Tibial nerve (tissue), 4 donors: ENCODE results near the gene EPHA10. TPM values are rescaled to one million over a fixed set of nuclear protein-coding genes. Genes with fewer than 3 reads are reported as not detected.

Experiments
- DNase-seq, 2 donors: peaks; one replicate each; pipeline ENCODE4 v3.0.0-alpha.2; 2019; ENCODE audit warnings: low spot score in 2 of 2
- H3K27ac ChIP-seq, 4 donors: fragments of 200-600 bp; sonication (generic) in 3 of 4; one replicate each; pipeline ENCODE4 v1.5.1; 2017 to 2019; ENCODE audit warnings: mild to moderate bottlenecking in 1 of 4
- H3K27me3 ChIP-seq, 2 donors: fragments of 200-600 bp; sonication (generic) in 1 of 2; one replicate each; pipeline versions ENCODE4 v1.5.1 to v1.6.0; 2017 to 2019
- H3K36me3 ChIP-seq, 3 donors: fragments of 200-600 bp; sonication (generic); one replicate each; pipeline ENCODE4 v1.5.1; 2018 to 2019
- H3K4me1 ChIP-seq, 4 donors: fragments of 200-600 bp; sonication (generic) in 3 of 4; one replicate each; pipeline ENCODE4 v1.5.1; 2017 to 2019
- H3K4me3 ChIP-seq, 4 donors: fragments of 200-600 bp; sonication (generic) in 3 of 4; one replicate each; pipeline ENCODE4 v1.5.1; 2017 to 2019; ENCODE audit warnings: mild to moderate bottlenecking in 1 of 4, moderate library complexity in 1 of 4
- H3K9me3 ChIP-seq, 4 donors: fragments of 200-600 bp; sonication (generic) in 3 of 4; one replicate each; pipeline ENCODE4 v1.5.1; 2017 to 2019
- EP300 ChIP-seq, 2 donors: sonication (generic); formaldehyde crosslinking; IDR thresholded peaks; one replicate each; pipeline ENCODE4 v1.6.1; 2017; ENCODE audit warnings: antibody characterized with exemption in 2 of 2, mild to moderate bottlenecking in 1 of 2
- POLR2A ChIP-seq, 2 donors: fragments of 450-650 bp; IDR thresholded peaks; one replicate each; pipeline ENCODE4 v1.6.1; 2017; ENCODE audit warnings: antibody characterized with exemption in 2 of 2, mild to moderate bottlenecking in 2 of 2, moderate library complexity in 2 of 2
- WGBS, 2 donors: methylation state at CpG; one replicate each; pipeline ENCODE4 v1.1.5; 2018; 5-methylcytosine and 5-hydroxymethylcytosine counted together
- total RNA-seq, 4 donors: library from RNA; depleted of rRNA; stranded (reverse); fragments of >200 nt; gene quantifications; one replicate each; pipeline ENCODE4 v1.1.0, GENCODE V29; 2016
- TF ChIP-seq, protein P1 (sequence below), 5 experiments: fragments of 200-600 bp in 3 of 5; fragments of 450-650 bp in 2 of 5; sonication (generic) in 3 of 5; IDR thresholded peaks; one replicate each; pipeline ENCODE4 v1.5.1; 2016 to 2019; ENCODE audit warnings: antibody characterized with exemption in 5 of 5, mild to moderate bottlenecking in 3 of 5, moderate library complexity in 2 of 5

The EPHA10 gene
- total RNA-seq, 4 donors from 2014 or later = under 0.01 to 0.30 (median 0.21) TPM; not detected in 1

GRCh38 chr1:37717631-37718030 is 47.3 kb downstream of the EPHA10 start:
- TF ChIP-seq EP300 (IDR thresholded peaks at IDR 0.05) = no peak
- TF ChIP-seq POLR2A (IDR thresholded peaks at IDR 0.05) = no peak
- TF ChIP-seq, protein P1, sequence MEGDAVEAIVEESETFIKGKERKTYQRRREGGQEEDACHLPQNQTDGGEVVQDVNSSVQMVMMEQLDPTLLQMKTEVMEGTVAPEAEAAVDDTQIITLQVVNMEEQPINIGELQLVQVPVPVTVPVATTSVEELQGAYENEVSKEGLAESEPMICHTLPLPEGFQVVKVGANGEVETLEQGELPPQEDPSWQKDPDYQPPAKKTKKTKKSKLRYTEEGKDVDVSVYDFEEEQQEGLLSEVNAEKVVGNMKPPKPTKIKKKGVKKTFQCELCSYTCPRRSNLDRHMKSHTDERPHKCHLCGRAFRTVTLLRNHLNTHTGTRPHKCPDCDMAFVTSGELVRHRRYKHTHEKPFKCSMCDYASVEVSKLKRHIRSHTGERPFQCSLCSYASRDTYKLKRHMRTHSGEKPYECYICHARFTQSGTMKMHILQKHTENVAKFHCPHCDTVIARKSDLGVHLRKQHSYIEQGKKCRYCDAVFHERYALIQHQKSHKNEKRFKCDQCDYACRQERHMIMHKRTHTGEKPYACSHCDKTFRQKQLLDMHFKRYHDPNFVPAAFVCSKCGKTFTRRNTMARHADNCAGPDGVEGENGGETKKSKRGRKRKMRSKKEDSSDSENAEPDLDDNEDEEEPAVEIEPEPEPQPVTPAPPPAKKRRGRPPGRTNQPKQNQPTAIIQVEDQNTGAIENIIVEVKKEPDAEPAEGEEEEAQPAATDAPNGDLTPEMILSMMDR (IDR thresholded peaks at IDR 0.05) = no peak
- Histone ChIP-seq H3K4me3 (no peak overlapping the region), H3K27ac (no peak overlapping the region), H3K4me1 (peaks cover 0 to 14% (median 5%) of the 10 kb centered on the region in 4 donors), H3K36me3 (no peaks in the 10 kb centered on the region), H3K9me3 (no peaks in the 10 kb centered on the region), H3K27me3 (peaks cover 0 to 5% of the 10 kb centered on the region in 2 donors)
- 68 to 70% methylated on average over 4 to 5 of the region's 6 CpGs for WGBS, 2 donors
- DNase-seq = no peak

GRCh38 chr1:37716321-37716720 is 48.6 kb downstream of the EPHA10 start:
- peaks cover 0 to 5% of the 10 kb centered on the region in 2 donors for H3K27me3 ChIP-seq
- no peak overlapping the region for H3K27ac ChIP-seq
- peaks cover 0 to 2% (median under 1%) of the 10 kb centered on the region in 4 donors for H3K4me1 ChIP-seq
- 80 to 96% methylated on average over 2 to 4 of the region's 4 CpGs for WGBS, 2 donors
- no peaks in the 10 kb centered on the region for H3K36me3 ChIP-seq
- no peaks in the 10 kb centered on the region for H3K9me3 ChIP-seq
- TF ChIP-seq, protein P1 (IDR thresholded peaks at IDR 0.05) = no peak
- TF ChIP-seq EP300 (IDR thresholded peaks at IDR 0.05) (no peak), POLR2A (IDR thresholded peaks at IDR 0.05) (no peak)
- no peak for DNase-seq
- H3K4me3 ChIP-seq = no peak overlapping the region

- TF ChIP-seq POLR2A (IDR thresholded peaks at IDR 0.05) (no peak), EP300 (IDR thresholded peaks at IDR 0.05) (no peak)
- TF ChIP-seq, protein P1 (IDR thresholded peaks at IDR 0.05) = no peak
- Histone ChIP-seq H3K27ac (no peak overlapping the region), H3K4me1 (no peaks in the 10 kb centered on the region), H3K36me3 (no peaks in the 10 kb centered on the region), H3K4me3 (no peak overlapping the region), H3K9me3 (no peaks in the 10 kb centered on the region), H3K27me3 (peaks cover 0 to 5% of the 10 kb centered on the region in 2 donors)
- DNase-seq = no peak
- WGBS, 2 donors = 77 to 82% methylated on average over 4 of the region's 4 CpGs
Measured at GRCh38 chr1:37714689-37715088, 50.2 kb downstream of the EPHA10 start.

DNA sequence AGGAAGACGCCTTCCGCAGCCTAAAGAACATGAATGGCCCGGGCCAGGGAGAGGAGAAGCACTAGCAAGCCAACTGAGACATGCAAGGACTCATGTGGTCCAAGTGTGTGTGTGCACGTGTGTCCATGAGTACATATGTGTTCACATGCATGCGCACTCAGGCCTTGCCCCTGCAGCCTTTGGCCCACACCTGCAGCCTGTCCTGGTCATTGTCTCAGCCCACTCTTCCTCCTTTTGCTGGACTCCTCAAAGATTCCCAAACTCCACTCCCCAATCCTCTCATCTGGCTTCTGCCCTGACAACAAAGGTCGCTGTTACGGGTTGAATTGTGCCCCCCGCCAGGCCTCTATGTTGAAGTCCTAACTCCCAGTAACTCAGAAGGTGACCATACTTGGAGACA is 50.7 kb downstream of the EPHA10 start:
- H3K9me3 ChIP-seq = no peaks in the 10 kb centered on the region
- 75 to 84% methylated on average over 7 to 8 of the region's 8 CpGs for WGBS, 2 donors
- no peaks in the 10 kb centered on the region for H3K4me1 ChIP-seq
- no peaks in the 10 kb centered on the region for H3K36me3 ChIP-seq
- no peak overlapping the region for H3K27ac ChIP-seq
- DNase-seq = no peak
- TF ChIP-seq, protein P1 (IDR thresholded peaks at IDR 0.05) = no peak
- TF ChIP-seq POLR2A (IDR thresholded peaks at IDR 0.05) = no peak
- no peak for TF ChIP-seq EP300 (IDR thresholded peaks at IDR 0.05)
- H3K27me3 ChIP-seq = peaks cover 0 to 5% of the 10 kb centered on the region in 2 donors
- H3K4me3 ChIP-seq = no peak overlapping the region

GRCh38 chr1:37708471-37708870 is 56.4 kb downstream of the EPHA10 start:
- TF ChIP-seq POLR2A (IDR thresholded peaks at IDR 0.05) = no peak
- TF ChIP-seq EP300 (IDR thresholded peaks at IDR 0.05) = no peak
- TF ChIP-seq, protein P1 (IDR thresholded peaks at IDR 0.05) = no peak
- 91 to 92% methylated on average over 4 of the region's 4 CpGs for WGBS, 2 donors
- Histone ChIP-seq H3K4me1 (no peaks in the 10 kb centered on the region), H3K4me3 (no peak overlapping the region), H3K9me3 (no peaks in the 10 kb centered on the region), H3K36me3 (peaks cover 0 to 25% (median 4%) of the 10 kb centered on the region in 3 donors), H3K27ac (no peak overlapping the region), H3K27me3 (no peaks in the 10 kb centered on the region)
- DNase-seq = no peak
